ENCODE results near the gene ZNF792.

- TF ChIP-seq, protein P1, sequence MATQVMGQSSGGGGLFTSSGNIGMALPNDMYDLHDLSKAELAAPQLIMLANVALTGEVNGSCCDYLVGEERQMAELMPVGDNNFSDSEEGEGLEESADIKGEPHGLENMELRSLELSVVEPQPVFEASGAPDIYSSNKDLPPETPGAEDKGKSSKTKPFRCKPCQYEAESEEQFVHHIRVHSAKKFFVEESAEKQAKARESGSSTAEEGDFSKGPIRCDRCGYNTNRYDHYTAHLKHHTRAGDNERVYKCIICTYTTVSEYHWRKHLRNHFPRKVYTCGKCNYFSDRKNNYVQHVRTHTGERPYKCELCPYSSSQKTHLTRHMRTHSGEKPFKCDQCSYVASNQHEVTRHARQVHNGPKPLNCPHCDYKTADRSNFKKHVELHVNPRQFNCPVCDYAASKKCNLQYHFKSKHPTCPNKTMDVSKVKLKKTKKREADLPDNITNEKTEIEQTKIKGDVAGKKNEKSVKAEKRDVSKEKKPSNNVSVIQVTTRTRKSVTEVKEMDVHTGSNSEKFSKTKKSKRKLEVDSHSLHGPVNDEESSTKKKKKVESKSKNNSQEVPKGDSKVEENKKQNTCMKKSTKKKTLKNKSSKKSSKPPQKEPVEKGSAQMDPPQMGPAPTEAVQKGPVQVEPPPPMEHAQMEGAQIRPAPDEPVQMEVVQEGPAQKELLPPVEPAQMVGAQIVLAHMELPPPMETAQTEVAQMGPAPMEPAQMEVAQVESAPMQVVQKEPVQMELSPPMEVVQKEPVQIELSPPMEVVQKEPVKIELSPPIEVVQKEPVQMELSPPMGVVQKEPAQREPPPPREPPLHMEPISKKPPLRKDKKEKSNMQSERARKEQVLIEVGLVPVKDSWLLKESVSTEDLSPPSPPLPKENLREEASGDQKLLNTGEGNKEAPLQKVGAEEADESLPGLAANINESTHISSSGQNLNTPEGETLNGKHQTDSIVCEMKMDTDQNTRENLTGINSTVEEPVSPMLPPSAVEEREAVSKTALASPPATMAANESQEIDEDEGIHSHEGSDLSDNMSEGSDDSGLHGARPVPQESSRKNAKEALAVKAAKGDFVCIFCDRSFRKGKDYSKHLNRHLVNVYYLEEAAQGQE (IDR thresholded peaks at IDR 0.05; ENCODE audit: borderline replicate concordance): no peak
- TF ChIP-seq CTCF (IDR thresholded peaks at IDR 0.05; ENCODE audit: poor library complexity, severe bottlenecking): no peak
- no peak for TF ChIP-seq MXI1 (conservative IDR thresholded peaks at IDR 0.05; ENCODE audit: poor library complexity, severe bottlenecking)
Observed at GRCh38 chr19:34997071-34997617, 33.1 kb upstream of the ZNF792 start.

Measured in neural cell (in vitro differentiated cells).